Transverse colon (tissue), 3 donors: ENCODE measurements around the gene PBXIP1.

ENCODE experiments used
- POLR2A ChIP-seq: fragments of 450-650 bp; IDR thresholded peaks from one replicate; pipeline ENCODE4 v1.6.1; 2016; ENCODE audit warnings: antibody characterized with exemption, mild to moderate bottlenecking, moderate library complexity
- TF ChIP-seq, protein P1 (sequence below), 5 experiments: fragments of 200-600 bp in 3 of 5; fragments of 450-650 bp in 2 of 5; sonication (generic) in 3 of 5; IDR thresholded peaks; 1 replicate in 2 of 5; 2 replicates in 3 of 5; pipeline ENCODE4 v1.5.1; 2016 to 2017; ENCODE audit warnings: antibody characterized with exemption in 5 of 5, inconsistent platforms in 3 of 5, mild to moderate bottlenecking in 2 of 5, moderate library complexity in 1 of 5

DNA sequence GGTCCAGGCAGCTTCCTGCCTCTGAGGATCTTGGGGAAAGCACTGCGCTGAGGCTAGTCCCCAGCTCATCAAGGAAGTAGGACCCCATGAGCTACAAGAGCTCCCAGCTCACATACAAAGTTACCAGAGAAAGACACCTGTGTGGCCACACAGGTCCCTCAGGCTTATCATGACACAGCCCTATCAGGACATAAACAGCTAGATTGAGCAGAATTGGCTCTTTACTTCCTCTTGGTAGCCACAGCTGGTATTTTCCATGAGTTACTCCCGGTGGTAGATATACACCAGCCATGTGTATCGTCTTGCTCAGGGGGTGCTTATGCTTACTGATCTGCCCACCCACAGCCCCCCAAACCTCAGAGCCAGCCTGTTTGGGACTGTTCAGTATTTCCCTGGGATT is 38.7 kb upstream of the PBXIP1 start:
- TF ChIP-seq, protein P1, sequence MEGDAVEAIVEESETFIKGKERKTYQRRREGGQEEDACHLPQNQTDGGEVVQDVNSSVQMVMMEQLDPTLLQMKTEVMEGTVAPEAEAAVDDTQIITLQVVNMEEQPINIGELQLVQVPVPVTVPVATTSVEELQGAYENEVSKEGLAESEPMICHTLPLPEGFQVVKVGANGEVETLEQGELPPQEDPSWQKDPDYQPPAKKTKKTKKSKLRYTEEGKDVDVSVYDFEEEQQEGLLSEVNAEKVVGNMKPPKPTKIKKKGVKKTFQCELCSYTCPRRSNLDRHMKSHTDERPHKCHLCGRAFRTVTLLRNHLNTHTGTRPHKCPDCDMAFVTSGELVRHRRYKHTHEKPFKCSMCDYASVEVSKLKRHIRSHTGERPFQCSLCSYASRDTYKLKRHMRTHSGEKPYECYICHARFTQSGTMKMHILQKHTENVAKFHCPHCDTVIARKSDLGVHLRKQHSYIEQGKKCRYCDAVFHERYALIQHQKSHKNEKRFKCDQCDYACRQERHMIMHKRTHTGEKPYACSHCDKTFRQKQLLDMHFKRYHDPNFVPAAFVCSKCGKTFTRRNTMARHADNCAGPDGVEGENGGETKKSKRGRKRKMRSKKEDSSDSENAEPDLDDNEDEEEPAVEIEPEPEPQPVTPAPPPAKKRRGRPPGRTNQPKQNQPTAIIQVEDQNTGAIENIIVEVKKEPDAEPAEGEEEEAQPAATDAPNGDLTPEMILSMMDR (IDR thresholded peaks at IDR 0.05), result no peak
- TF ChIP-seq POLR2A, result no peak
